Gastrocnemius medialis (tissue), 4 donors: ENCODE data around the gene RABEP2. TPM values are rescaled to one million over a fixed set of nuclear protein-coding genes. Genes with fewer than 3 reads are reported as not detected.

ENCODE experiments used
- ATAC-seq, 2 donors: fragments of 150-250 bp; one replicate each; pipeline ENCODE4 v1.9.1; 2016
- DNase-seq, 2 donors: peaks; one replicate each; pipeline ENCODE4 v3.0.0-alpha.2; 2019
- H3K27ac ChIP-seq, 4 donors: fragments of 200-600 bp; sonication (generic); 1 replicate in 1 of 4; 2 replicates in 3 of 4; pipeline ENCODE4 v1.5.1; 2016 to 2018; ENCODE audit warnings: mild to moderate bottlenecking in 2 of 4, moderate library complexity in 1 of 4
- H3K27me3 ChIP-seq, 3 donors: fragments of 200-600 bp; sonication (generic) in 2 of 3; 1 replicate in 1 of 3; 2 replicates in 2 of 3; pipeline versions ENCODE4 v1.5.1 to v1.6.0; 2016 to 2019; ENCODE audit warnings: mild to moderate bottlenecking in 1 of 3, moderate library complexity in 1 of 3
- H3K36me3 ChIP-seq, 2 donors: fragments of 200-600 bp; sonication (generic) in 1 of 2; one replicate each; pipeline ENCODE4 v1.5.1; 2017 to 2018
- H3K4me1 ChIP-seq, 2 donors: fragments of 200-600 bp; sonication (generic) in 1 of 2; one replicate each; pipeline ENCODE4 v1.5.1; 2016 to 2017; ENCODE audit warnings: mild to moderate bottlenecking in 2 of 2
- H3K4me3 ChIP-seq, 4 donors: fragments of 200-600 bp; sonication (generic) in 3 of 4; 1 replicate in 1 of 4; 2 replicates in 3 of 4; pipeline ENCODE4 v1.5.1; 2016 to 2019; ENCODE audit warnings: mild to moderate bottlenecking in 2 of 4
- H3K9me3 ChIP-seq, 3 donors: fragments of 200-600 bp; sonication (generic) in 2 of 3; 1 replicate in 1 of 3; 2 replicates in 2 of 3; pipeline ENCODE4 v1.5.1; 2016 to 2019
- POLR2A ChIP-seq, 2 donors: fragments of 450-650 bp; IDR thresholded peaks; one replicate each; pipeline ENCODE4 v1.6.1; 2017; ENCODE audit warnings: antibody characterized with exemption in 2 of 2, mild to moderate bottlenecking in 2 of 2, moderate library complexity in 2 of 2
- in situ Hi-C, 4 donors: fragments of 200-750 bp; cut with MboI; loops; one replicate each; pipeline versions ENCODE4 v1.15.0 to v1.8.0; 2017; ENCODE audit warnings: low sequenced_read_pairs in 4 of 4
- intact Hi-C: fragments of 100-400 bp; cut with DNase I; formaldehyde crosslinking; loops from one replicate; pipeline ENCODE4 v1.15.1; 2023; ENCODE audit warnings: low total_unique reads
- total RNA-seq, 4 donors: library from RNA; depleted of rRNA; stranded (reverse); fragments of >200 nt; gene quantifications; one replicate each; pipeline versions ENCODE4 v1.1.0 to v1.2.3, GENCODE V29; 2016
- TF ChIP-seq, protein P1 (sequence below), 5 experiments: fragments of 450-650 bp in 3 of 5; fragments of 200-600 bp in 2 of 5; sonication (generic) in 2 of 5; IDR thresholded peaks in 4 of 5; conservative IDR thresholded peaks in 1 of 5; 1 replicate in 4 of 5; 2 replicates in 1 of 5; pipeline ENCODE4 v1.5.1; 2016 to 2019; ENCODE audit warnings: antibody characterized with exemption in 5 of 5, mild to moderate bottlenecking in 3 of 5, moderate library complexity in 3 of 5

Gene RABEP2
- total RNA-seq, 4 donors from 2014 or later = 2.9 to 13.9 (median 6.4) TPM

DNA sequence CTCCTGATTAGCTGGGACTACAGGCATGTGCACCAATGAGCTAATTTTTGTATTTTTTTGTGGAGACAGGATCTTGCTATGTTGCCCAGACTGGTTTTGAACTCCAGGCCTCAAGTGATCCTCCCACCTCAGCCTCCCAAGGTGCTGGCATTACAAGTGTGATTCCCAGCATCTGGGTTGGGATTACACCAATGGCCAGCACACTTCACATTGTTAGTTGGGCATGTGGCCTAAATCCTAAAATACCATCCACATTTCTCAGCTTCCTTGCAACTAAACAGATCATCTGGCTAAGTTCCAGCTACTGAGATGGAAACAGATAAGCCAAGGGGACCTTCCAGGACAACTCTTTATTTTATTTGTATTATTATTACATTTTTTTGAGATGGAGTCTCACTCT lies 9.9 kb downstream of the RABEP2 start:
- TF ChIP-seq POLR2A (IDR thresholded peaks at IDR 0.05) = no peak
- TF ChIP-seq, protein P1, sequence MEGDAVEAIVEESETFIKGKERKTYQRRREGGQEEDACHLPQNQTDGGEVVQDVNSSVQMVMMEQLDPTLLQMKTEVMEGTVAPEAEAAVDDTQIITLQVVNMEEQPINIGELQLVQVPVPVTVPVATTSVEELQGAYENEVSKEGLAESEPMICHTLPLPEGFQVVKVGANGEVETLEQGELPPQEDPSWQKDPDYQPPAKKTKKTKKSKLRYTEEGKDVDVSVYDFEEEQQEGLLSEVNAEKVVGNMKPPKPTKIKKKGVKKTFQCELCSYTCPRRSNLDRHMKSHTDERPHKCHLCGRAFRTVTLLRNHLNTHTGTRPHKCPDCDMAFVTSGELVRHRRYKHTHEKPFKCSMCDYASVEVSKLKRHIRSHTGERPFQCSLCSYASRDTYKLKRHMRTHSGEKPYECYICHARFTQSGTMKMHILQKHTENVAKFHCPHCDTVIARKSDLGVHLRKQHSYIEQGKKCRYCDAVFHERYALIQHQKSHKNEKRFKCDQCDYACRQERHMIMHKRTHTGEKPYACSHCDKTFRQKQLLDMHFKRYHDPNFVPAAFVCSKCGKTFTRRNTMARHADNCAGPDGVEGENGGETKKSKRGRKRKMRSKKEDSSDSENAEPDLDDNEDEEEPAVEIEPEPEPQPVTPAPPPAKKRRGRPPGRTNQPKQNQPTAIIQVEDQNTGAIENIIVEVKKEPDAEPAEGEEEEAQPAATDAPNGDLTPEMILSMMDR (IDR thresholded peaks at IDR 0.05 in 4 of 5, conservative IDR thresholded peaks at IDR 0.05 in 1 of 5) = no peak

DNA sequence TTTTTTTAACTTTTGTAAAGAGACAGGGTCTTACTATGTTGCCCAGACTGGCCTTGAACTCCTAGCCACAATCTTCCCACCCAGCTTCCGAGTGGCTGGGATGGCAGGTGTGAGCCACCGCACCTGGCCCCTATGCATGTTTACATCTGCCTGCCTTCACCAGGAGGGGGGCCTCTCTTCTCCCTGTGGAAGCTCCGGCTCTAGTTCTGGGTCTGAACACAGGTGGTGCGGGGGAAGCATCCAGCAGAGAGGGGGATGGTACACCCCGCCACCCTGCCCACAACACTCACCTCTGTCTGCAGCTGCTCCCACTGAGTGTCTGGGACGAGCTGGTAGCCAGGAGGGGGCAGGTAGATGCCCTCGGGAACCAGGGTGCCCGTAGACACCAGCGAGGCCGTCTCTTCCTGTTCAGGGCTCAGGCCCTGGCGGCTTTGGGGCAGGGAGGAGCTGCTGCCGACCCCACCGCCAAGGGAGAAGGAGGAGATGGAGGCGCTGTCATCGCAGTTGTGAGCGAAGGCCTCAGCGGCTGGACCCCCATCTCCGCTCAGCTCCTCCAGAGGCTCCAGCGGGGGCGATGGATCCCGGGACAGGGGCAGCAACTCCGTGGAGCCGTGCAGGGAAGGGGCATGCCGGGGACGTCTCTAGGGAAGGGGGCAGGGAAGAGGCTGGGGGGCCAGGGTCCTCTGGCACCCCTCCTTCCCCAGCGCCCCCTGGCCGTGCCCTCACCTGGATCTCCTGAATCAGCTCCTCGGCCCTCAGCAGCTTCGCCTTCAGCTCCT lies 10.9 kb downstream of the RABEP2 start:
- Histone ChIP-seq H3K27ac (no peak overlapping the region), H3K9me3 (no peaks in the 10 kb centered on the region), H3K4me1 (no peaks in the 10 kb centered on the region), H3K36me3 (peaks cover 0 to 12% of the 10 kb centered on the region in 2 donors), H3K27me3 (no peaks in the 10 kb centered on the region), H3K4me3 (no peak overlapping the region)
- ATAC-seq (no peak), DNase-seq (no peak)
- in situ Hi-C loops = no loop called here
- TF ChIP-seq, protein P1 (IDR thresholded peaks at IDR 0.05 in 4 of 5, conservative IDR thresholded peaks at IDR 0.05 in 1 of 5) = no peak
- no peak for TF ChIP-seq POLR2A (IDR thresholded peaks at IDR 0.05)
- intact Hi-C loops = no loop called here

More for the DNA sequence above, 9.9 kb downstream of the RABEP2 start:
- no peak for DNase-seq
- Histone ChIP-seq H3K4me1 (no peaks in the 10 kb centered on the region), H3K36me3 (peaks cover 0 to 17% of the 10 kb centered on the region in 2 donors), H3K27ac (no peak overlapping the region), H3K4me3 (no peak overlapping the region), H3K9me3 (no peaks in the 10 kb centered on the region), H3K27me3 (no peaks in the 10 kb centered on the region)
- intact Hi-C loops (no loop called here), in situ Hi-C loops (no loop called here)
- no peak for ATAC-seq

DNA sequence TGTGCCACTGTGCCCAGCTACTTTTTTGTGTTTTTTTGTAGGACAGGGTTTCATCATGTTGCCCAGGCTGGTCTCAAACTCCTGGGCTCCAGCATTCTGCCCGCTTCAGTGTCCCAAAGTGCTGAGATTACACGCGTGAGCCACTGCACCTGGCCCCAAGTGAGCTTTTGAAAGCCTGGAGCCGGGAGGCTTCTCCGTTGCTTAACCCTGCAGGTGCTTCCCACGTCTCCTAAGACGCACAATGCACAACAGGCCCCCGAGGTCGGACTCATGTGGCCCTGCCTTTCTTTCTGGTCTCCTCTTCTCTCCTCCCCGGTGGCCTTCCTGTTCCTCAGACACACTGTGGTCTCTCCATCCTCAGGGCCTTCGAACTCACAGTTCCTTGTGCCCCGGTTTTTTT lies 12.5 kb downstream of the RABEP2 start:
- Histone ChIP-seq H3K36me3 (peaks cover 0 to 17% of the 10 kb centered on the region in 2 donors), H3K27me3 (no peaks in the 10 kb centered on the region), H3K4me3 (no peak overlapping the region), H3K4me1 (no peaks in the 10 kb centered on the region), H3K9me3 (no peaks in the 10 kb centered on the region), H3K27ac (no peak overlapping the region)
- intact Hi-C loops = no loop called here
- no peak for DNase-seq
- in situ Hi-C loops = no loop called here
- no peak for ATAC-seq
- no peak for TF ChIP-seq POLR2A (IDR thresholded peaks at IDR 0.05)
- TF ChIP-seq, protein P1 (IDR thresholded peaks at IDR 0.05 in 4 of 5, conservative IDR thresholded peaks at IDR 0.05 in 1 of 5) = no peak

DNA sequence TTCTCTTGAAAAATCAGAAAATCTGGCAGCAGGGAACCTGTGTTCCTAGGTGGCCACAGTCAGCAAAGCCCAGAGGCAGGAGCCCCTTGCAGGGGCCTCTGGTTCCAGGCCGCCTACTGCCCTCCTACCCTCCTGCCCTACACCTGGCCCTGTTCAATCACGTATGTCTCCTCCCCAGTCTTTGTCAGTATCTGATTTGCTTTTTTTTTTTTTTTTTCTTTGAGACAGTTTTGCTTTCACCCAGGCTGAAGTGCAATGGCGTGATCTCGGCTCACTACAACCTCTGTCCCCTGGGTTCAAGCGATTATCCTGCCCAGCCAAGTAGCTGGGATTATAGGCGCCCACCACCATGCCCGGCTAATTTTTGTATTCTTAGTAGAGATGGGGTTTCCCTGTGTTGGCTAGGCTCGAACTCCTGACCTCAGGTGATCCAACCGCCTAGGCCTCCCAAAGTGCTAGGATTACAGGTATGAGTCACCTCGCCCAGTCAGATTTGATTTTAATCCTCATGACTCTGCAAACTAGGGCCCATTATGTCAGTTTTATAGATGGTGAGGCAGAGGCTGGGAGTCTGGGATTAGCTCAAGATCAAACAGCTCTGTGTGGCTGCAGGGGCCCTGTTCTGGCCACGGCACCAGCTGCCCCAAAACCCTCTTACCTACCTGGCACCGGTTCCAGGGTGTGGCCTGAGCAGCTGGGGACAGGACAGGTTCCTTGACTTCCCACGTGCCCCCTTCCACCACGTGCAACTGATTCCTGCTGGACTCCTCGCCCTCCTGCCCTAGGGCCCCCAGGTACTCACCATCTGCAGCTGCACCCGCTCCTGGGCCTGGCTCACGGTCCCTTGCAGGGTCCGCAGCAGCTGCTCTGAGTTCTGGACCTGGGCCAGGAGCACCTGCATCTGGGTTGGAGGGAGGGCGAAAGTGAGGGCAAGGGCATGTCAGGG lies 14.7 kb downstream of the RABEP2 start:
- Histone ChIP-seq H3K27ac (peak overlapping the region; percentile 7 to 52 (median 28)), H3K27me3 (no peaks in the 10 kb centered on the region), H3K36me3 (peaks cover 0 to 17% of the 10 kb centered on the region in 2 donors), H3K9me3 (no peaks in the 10 kb centered on the region), H3K4me1 (no peaks in the 10 kb centered on the region), H3K4me3 (no peak overlapping the region)
- in situ Hi-C loops (no loop called here), intact Hi-C loops (no loop called here)
- TF ChIP-seq, protein P1 (IDR thresholded peaks at IDR 0.05 in 4 of 5, conservative IDR thresholded peaks at IDR 0.05 in 1 of 5) = no peak
- no peak for TF ChIP-seq POLR2A (IDR thresholded peaks at IDR 0.05)
- ATAC-seq (peak; percentile 45 to 49), DNase-seq (no peak)
